NCI-H526 (cell line): ENCODE results near the gene PRR12.

ENCODE experiments used
- DNase-seq, 2 experiments: peaks; one replicate each; lab custom pipeline; 2025; lab: John Stamatoyannopoulos, UW

The PRR12 gene

GRCh38 chr19:49591731-49592485 lies 926 bp downstream of the PRR12 start:
- DNase-seq: peak; percentile 57 to 69

- DNase-seq: peak; percentile 38 to 47
Measured at GRCh38 chr19:49592486-49593232, 1.7 kb downstream of the PRR12 start.

GRCh38 chr19:49593233-49594113 lies 2.5 kb downstream of the PRR12 start:
- peak; percentile 72 to 97 for DNase-seq

GRCh38 chr19:49594157-49594992 lies 3.4 kb downstream of the PRR12 start:
- DNase-seq: no peak

- no peak for DNase-seq
Measured at GRCh38 chr19:49594993-49595818, 4.2 kb downstream of the PRR12 start.

- DNase-seq: no peak
Measured at GRCh38 chr19:49595819-49596404, 4.9 kb downstream of the PRR12 start.

GRCh38 chr19:49596407-49596806 lies 5.4 kb downstream of the PRR12 start:
- DNase-seq: no peak

GRCh38 chr19:49596954-49597702 lies 6.1 kb downstream of the PRR12 start:
- no peak for DNase-seq

- DNase-seq: no peak
Measured at GRCh38 chr19:49597703-49597974, 6.7 kb downstream of the PRR12 start.

GRCh38 chr19:49599378-49600295 lies 8.7 kb downstream of the PRR12 start:
- no peak for DNase-seq

- no peak for DNase-seq
Measured at GRCh38 chr19:49601482-49602038, 10.6 kb downstream of the PRR12 start.

GRCh38 chr19:49602806-49603205 lies 11.8 kb downstream of the PRR12 start:
- no peak for DNase-seq

GRCh38 chr19:49605605-49606004 lies 14.6 kb downstream of the PRR12 start:
- DNase-seq: no peak

GRCh38 chr19:49609499-49610092 lies 18.6 kb downstream of the PRR12 start:
- no peak for DNase-seq

- DNase-seq: no peak
Measured at GRCh38 chr19:49613374-49613773, 22.4 kb downstream of the PRR12 start.

- DNase-seq: no peak
Measured at GRCh38 chr19:49614096-49614833, 23.3 kb downstream of the PRR12 start.

- no peak for DNase-seq
Measured at GRCh38 chr19:49615861-49616260, 24.9 kb downstream of the PRR12 start.
